ENCODE measurements around the gene GRIK4.

GRCh38 chr11:120627327-120628163 is 116.0 kb downstream of the GRIK4 start:
- TF ChIP-seq, protein P1, sequence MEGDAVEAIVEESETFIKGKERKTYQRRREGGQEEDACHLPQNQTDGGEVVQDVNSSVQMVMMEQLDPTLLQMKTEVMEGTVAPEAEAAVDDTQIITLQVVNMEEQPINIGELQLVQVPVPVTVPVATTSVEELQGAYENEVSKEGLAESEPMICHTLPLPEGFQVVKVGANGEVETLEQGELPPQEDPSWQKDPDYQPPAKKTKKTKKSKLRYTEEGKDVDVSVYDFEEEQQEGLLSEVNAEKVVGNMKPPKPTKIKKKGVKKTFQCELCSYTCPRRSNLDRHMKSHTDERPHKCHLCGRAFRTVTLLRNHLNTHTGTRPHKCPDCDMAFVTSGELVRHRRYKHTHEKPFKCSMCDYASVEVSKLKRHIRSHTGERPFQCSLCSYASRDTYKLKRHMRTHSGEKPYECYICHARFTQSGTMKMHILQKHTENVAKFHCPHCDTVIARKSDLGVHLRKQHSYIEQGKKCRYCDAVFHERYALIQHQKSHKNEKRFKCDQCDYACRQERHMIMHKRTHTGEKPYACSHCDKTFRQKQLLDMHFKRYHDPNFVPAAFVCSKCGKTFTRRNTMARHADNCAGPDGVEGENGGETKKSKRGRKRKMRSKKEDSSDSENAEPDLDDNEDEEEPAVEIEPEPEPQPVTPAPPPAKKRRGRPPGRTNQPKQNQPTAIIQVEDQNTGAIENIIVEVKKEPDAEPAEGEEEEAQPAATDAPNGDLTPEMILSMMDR (IDR thresholded peaks at IDR 0.05), result no peak
- no peak for TF ChIP-seq POLR2A (IDR thresholded peaks at IDR 0.05)
